Ramos (cell line): ENCODE data around the gene CDH23.

Experiments used
- in situ Hi-C: fragments of 300-500 bp; cut with MboI; formaldehyde crosslinking; loops from one replicate; pipeline ENCODE4 v1.14.3; 2022; ENCODE audit warnings: low sequenced_read_pairs; ENCODE audit not compliant: unreplicated experiment

The CDH23 gene

DNA sequence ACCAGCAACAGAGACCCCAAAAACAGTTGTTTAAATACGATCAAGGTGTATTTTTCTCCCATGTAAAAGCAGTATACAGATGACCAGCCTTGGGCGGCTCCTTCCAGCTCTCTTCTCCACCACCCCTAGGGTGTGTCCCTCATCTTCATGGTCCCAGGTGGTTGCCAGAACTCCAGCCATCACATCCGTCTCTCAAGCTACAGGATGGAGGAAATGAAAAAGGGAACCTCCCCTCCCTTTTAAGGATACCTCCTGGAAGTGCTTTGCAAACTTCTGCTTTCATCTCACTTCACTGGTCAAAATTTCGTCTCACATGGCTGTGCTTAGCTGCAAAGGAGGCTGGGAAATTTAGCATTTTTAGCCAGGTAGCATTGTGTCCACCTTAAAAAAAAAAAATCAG is 263.6 kb downstream of the CDH23 start:
- in situ Hi-C loops = no loop called here

DNA sequence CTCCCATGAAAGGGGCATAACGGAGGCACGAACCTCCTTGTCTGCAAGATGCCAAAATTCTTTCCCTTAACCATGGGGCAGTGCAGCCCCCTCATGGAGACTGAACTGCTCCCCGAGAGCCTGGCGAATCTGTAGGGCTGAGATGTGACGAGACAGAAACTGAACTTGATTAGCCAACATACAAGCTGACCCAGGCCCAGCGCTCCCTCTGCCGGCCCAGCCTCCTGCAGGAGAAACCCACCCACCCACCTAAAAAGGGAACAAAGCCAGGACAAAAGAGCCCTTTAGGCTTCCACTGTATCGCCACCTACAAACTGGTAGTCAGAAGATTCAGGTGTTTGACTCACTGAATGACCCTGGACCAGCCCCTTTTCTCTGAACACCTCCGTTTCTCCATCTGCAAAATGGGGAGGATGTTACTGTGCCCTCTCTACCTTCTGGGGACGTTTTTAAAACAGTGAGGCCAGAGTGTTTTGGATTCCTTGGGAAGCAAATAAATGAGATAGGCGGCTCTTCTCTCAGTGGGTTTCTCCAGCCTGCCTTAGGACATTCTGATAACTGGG is 264.4 kb downstream of the CDH23 start:
- in situ Hi-C loops = no loop called here

DNA sequence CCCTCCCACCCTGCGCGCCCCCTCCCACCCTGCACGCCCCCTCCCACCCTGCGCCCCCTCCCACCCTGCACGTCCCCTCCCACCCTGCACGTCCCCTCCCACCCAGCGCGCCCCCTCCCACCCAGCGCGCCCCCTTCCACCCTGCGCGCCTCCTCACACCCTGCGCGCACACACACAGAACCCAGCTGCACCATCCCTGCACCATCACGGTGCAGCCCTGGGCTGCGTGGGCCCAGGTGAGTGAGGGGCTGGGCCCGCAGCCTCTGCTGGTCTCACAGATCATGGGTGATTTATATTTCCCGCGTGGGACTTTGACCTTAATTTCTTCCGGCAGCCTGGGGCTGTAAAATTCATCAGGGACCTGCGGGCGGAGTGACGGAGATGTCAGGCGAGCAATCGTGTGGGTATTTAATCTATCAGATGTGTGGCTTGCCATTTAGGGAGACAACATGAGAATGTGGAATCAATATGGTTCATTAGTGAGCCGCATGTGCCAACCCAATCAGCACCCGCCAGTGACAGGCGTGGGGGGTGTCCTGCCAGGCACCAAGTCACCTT is 265.1 kb downstream of the CDH23 start:
- in situ Hi-C loops = no loop called here

DNA sequence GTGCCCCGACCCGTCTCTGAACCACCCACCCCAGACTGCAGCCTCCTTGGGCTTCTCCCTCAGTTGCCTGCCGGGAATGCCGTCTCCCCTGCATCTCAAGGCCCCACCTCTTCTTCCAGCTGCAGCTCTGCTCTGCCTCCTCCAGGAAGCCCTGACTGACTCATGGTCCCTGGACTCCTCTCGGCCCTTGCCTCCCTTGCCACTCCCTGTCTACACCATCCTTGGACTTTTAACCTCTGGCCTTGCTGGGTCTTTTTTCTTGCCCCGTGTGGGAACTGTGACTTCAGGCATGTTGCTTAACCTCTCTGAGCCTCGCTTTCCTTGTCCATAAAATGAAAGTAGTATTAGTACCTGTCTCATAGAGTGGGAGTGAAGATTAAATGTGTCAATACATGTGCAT is 266.6 kb downstream of the CDH23 start:
- in situ Hi-C loops = no loop called here

DNA sequence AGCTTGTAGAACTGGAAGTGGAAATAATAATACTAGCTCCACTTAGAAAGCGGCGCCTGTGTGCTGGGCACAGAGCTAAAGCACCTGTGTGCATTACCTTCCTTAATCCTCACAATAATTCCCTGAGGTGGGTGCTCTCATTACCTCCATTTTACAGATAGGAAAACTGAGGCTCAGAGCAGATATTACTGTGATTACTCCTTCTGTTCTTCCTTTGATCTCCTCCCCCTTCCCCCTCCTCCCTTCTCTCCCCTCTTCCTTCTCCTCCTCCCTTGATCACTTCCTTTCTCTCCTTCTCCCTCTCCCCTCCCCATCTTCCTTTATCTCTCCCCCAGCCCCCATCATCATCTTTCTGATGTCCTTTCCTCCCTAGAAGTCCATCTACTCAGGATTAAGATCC is 267.9 kb downstream of the CDH23 start:
- in situ Hi-C loops = no loop called here

DNA sequence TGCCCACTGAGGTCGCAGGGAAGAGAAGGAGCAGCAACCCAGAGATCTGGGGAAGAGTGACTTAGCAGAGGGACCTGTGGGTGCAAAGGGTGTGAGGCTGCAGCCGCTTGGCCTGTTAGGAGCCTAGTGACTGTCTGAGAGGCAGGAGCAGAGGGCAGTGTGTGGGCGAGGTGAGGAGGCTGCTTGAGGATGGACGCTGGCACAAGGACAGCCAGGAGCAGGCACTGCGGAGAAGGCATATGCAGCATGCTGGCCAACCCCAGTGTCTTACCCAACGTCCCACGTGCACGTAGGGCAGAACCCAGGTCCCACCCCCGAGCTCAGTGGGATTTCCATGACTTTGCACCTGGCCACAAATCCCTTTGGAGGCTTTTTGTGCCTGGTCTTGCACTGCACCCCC is 268.7 kb downstream of the CDH23 start:
- in situ Hi-C loops = no loop called here

DNA sequence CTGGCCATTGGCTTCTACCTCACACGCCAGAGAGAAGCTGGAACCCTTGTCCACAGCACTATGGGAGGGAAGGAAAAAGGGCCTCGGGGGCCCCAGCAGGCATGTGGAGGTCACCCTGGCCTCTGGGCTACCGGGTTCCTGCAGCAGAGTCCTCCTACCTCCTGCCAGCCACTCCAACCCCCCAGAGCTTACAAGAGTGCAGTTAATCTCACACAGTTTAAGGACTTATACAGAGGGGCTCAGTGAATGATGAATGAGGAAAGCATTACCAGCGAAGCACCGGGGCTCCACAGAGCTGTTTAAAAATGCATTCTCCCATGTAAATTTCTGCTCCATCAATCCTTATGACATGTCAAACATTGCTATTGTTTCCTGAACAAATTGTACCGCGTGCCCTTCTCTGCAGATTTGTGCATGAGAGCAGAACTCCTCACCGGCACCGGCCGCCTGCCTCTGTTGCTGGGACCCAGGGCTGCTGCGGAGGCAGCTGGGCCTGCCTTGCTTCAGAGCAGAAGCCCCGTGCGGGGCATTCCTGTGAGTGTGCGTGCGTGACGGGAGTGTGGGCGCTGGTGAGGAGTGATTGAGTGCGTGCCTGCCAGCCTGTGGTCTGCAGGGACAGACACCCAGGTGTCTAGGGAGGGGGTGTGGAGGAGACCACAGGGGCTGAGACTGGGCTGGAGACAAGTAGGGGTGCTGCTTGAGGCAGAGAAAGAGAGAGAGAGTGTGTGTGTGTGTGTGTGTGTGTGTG is 270.1 kb downstream of the CDH23 start:
- in situ Hi-C loops = no loop called here

DNA sequence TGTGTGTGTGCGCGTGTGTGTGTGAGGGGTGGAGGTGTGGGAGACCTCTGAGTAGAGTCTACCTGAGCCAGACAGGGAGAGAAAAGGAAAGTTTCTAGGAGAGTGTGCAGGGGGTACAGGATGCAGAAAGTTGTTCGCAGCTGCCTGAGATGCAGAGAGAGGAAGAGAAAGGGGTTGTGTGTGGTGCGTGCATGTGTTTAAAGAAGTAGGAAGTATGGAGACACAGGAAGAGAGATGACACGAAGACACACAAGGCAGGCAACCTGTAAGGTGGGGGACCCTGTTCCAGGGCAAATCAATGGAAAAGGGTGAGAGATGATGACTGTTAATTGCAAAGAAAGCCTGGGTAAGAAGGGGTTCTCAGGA is 270.6 kb downstream of the CDH23 start:
- in situ Hi-C loops = no loop called here

DNA sequence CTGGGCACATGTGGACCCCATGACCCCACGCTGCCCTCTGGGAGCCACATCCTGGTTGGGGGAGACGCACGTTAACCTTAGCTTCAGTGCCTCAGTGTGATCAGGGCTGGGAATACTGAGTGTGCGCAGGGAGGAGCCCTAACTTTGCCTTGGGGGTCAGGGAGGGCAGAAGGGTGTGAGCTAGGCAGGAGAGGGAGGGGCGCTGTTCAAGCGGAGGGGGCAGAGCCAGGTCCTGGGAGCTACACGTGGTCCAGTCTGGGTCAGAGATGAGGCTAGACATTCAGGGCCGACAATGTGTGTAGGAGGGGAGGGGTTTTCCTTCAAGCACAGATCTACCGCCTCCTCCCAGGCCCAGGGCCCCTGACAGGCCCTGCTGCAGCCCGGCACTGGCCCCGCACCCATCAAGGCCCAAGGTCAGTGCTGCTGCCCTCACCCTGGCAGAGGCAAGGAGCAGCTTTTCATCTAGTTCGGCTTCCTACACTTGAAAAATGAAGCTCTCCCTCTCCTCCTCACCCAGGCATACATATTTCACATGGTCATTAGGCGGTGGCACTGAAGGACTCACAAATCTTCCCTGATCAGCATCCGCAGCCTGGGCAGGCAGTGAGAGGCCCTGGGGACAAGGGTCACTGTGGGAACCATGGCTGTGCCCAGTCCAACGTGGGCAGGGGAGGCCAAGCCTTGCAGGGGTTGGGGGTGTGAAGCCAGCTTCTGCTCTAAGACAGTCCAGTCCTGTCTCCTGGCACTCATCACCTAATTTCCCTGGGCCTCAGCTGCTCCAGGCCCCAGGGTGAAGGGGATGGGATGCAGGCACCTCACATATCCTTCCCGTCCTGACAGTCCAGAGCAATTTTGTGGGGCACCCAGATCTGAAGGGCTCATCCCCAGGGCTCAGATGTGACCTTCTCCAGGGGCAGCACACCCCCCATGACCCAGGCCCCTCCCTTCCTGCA is 275.6 kb downstream of the CDH23 start:
- in situ Hi-C loops = no loop called here

DNA sequence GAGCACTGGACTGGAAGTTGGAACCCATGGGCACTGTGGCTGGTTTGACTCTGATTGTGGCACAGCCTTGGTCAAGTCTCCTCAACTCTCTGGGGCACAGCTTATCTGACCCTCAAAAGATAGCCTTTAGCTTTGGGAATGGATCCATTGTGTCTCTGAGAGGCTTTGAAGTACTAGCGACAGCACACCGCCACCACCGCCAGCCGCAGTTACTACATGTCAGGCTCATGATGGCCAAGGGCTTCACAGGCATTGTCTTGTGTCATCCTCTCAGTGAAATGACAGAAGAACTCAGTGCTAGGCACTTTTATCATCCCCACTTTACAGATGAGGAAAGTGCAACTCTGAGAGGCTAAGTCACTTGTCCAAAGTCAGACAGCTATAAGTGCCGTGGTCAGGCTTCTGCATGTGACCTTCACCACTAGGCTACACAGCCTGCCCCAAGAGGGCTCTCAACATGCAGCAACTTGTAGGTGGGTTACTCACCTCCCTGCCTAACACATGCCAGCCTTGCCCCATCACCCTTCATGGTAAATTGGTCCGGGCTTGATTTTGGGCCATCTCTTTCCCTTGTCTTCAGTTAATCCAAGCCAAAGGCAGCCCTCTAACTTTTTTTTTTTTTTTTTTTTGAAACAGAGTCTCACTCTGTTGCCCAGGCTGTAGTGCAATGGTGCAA is 278.7 kb downstream of the CDH23 start:
- in situ Hi-C loops = no loop called here

DNA sequence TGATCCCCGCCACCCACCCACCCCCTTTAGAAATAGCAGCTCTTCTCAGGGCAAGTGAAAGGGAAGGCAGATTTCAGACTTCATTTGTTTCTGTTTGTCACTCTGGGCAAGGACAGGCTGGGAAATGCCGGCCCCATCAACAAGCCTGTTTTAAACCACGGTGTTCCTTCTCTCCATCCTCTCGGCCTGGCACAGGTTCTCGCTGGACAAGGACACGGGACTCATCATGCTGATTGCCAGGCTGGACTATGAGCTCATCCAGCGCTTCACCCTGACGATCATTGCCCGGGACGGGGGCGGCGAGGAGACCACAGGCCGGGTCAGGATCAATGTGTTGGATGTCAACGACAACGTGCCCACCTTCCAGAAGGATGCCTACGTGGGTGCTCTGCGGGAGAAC is 280.5 kb downstream of the CDH23 start:
- in situ Hi-C loops = no loop called here

DNA sequence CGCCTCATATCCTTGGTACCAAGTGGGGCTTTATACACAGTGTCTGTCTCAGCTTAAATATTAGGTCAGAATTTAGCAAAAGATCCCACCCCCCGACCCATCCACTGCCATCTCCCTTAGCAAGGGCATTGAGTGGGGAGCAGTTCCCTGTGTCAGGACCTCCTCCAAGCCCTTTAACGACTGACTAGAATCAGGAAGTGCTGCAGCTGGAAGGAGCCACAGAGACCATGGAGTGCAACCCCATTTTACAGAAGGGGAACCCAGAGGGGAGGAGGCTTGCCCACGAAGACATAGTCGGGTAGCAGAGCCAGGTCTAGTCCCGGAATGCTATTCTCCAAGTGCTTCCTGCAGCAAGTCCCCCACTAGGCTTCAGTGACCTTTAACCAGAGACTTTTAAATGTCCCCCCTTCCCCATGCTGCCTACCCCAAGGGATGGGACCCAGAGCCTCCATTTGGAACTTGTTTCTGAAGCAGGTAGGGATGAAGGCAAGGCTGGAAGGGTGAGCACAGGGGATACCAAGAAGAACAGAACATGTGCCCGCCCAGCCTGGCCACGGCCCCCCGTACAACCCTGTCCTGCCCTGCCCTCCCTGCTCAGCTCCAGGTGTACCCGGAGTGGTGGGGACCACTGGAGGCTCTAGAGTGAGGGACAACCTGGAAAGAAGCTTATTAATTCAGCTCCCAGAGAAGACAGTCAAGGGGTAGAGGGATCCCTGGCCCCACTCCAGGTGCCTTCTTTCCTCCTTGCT is 281.5 kb downstream of the CDH23 start:
- in situ Hi-C loops = no loop called here

DNA sequence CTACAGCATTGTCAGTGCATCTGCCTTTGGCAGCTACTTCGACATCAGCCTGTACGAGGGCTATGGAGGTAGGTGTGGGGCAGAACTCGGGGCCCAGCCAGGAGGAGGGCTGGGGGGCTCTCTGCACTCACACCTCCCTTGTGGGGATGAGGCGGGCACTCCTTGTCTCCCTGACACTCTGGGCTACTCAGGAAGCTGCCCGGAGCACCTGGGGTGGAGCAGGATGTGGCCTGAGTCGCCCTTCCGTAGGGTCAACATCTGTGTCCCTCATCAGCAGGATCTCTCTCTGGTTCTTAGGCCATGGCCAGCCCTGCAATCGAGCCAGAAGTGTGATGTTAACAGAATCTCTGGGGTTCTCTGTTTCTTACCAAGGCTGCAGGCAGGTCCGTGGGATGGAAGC is 282.7 kb downstream of the CDH23 start:
- in situ Hi-C loops = no loop called here

DNA sequence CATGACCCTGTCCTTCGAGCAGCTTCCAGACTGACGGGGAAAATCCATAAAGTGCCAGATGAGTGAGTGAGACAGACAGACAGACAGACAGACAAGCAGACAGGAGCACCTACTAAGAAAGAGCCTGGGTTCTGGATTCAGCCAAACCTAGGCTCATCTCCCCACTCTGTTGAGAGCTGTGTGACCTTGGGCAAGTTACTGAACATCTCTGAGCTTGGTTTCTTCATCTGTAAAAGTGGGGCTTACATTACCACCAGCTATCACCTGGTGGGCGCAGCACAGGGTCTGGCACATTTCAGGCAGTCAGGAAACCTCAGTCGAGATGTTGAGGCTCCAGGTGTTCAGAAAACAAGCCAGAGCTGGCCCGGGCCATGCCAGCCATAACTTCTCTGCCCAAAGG is 285.3 kb downstream of the CDH23 start:
- in situ Hi-C loops = no loop called here

DNA sequence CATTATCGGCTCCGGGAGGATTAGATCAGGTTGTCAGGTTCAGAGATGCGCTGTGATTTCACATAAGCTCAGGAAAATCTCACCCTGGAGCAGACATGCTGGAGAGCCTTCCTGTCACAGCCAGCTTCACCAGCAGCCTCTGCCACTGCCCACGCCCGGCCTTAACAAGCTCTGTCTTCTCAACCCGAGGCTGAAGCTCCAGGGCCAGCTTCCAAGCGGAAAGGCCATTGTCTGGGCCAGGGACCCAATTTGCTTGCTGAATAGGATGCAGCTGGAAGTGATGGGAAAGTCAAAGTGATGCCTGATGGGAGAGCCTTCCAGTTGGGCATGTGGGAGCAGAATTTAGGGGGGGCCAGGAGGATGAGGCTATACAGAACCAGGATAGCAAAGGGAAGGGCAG is 286.6 kb downstream of the CDH23 start:
- in situ Hi-C loops = no loop called here

DNA sequence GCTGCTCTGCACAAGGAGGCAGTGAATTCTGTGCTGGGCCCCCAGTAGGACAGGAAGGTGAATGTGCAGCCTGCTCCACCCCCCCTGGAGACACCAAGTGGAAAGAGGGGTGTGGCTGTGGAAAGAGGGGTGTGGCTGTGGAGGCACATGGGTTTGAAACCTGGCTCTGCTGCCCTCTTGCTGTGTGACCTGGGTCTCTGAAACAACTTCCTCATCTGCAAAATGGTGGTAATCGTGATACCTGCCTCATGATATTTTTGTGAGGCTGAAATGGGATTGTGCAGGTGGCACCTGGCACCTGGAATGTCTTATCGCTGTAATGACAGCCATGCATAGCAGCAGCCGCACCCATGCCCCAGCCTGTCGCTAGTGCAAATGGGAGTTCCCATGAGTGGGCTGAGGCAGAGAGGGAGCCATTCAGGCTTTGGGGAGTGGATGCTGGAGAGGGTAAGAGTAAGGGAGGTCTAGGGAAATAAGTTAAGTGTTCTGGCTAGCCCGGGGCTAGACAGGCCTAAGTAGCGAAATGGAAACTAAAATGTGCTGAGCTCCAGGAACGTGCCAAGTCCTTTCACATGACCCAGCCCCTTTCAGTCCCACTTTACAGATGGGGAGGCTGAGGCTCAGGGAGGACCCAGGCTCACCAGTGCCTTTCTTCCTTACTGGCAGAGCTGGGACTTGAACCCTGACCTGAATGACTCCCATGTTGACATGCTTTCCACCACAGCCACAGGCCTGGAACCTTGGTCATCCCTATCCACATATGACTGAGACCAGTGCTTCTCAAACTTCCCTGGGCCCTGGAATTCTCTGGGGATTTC is 287.8 kb downstream of the CDH23 start:
- in situ Hi-C loops = no loop called here

DNA sequence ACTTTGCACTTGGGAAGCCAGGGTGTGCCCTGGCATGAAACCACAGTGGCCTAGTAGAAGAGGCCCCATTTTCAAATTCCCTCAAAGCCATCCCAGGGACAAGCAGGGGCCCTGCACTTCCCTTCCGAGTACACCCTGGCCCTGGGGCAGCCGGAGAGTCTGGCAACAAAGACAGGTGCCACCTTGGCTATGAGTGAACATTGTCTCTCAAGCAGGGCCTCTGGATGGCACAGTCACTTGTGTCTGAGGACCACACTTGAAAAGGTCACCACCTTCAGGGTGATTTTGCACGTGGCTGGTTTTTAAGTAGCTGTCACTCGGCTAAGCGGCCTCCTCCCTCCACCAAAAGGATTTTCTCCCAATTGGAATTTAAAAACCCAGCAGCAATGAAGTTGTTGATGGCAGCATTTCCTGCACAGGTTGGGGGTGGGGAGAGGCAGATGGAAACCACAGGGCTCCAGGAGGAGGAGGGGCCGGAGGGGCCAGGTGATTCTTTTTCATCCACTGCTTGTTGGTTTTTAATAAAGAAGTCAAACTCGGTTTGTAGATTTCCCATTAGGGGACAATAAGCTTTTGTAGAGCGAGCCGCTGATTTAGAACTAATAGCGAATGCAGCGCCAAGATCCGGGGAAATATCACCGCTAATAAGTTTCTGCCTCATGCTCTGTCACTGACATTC is 289.0 kb downstream of the CDH23 start:
- in situ Hi-C loops = no loop called here

DNA sequence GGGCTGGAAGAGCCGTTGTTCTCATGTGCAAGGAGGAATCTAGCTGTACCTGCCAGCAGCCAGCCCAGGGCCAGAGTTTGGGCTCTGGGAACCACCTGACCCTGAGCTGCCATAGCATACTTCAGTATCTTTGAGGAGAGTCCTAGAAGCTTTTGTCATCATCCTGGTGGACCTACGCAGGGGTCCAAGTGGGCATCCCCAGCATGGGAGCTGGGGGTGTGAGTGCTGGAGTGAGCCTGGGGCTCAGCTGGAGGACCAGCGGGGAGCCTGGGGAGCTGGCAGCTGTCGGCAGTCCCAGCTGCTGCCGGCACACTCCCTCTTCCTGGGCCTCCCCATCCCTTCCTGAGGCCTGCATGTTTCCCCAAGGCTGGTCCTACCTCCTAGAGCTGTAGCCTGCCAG is 290.4 kb downstream of the CDH23 start:
- in situ Hi-C loops = no loop called here
